ENCODE measurements around the gene AGAP3.
A peak's percentile ranks its signal among the peaks of the same experiment; 100 is the strongest.

Gene AGAP3

GRCh38 chr7:151114151-151115090 lies 28.1 kb downstream of the AGAP3 start:
- Histone ChIP-seq H2BK5ac (ENCODE audit: low read length) (no peak overlapping the region), H3K4ac (ENCODE audit: low read length) (no peak overlapping the region), H4K91ac (ENCODE audit: low read depth, low read length, poor library complexity) (no peak overlapping the region), H3K79me1 (ENCODE audit: low read depth, low read length) (peaks cover 29% of the 10 kb centered on the region), H3K9me3 (replicated peaks in 1 of 2; ENCODE audit: control insufficient read depth in 2 of 2, insufficient read depth in 1 of 2, low read depth in 1 of 2, low read length in 2 of 2) (peaks cover 0 to 1% of the 10 kb centered on the region in 2 donors), H2BK120ac (ENCODE audit: low read depth, low read length) (peak overlapping the region; percentile 11), H3K18ac (ENCODE audit: low read length) (peak overlapping the region; percentile 52), H2BK15ac (ENCODE audit: low read length) (no peak overlapping the region), H3K27me3 (ENCODE audit: control insufficient read depth in 3 of 3, insufficient read depth in 3 of 3, low read depth in 1 of 3, low read length in 3 of 3) (peaks cover 0 to 3% (median 0%) of the 10 kb centered on the region in 3 experiments), H3K4me1 (ENCODE audit: control insufficient read depth in 2 of 2, insufficient read depth in 1 of 2, low read depth in 1 of 2, low read length in 2 of 2) (peaks cover 11 to 22% of the 10 kb centered on the region in 2 donors), H3K23ac (ENCODE audit: low read depth, low read length, poor library complexity) (no peak overlapping the region), H2AFZ (ENCODE audit: low read length) (no peak overlapping the region), H3K4me3 (ENCODE audit: low read length in 2 of 2) (peak overlapping the region in 1 of 2 donors; percentile 80), H3K9ac (ENCODE audit: low read depth, low read length, poor library complexity) (peak overlapping the region; percentile 33), H2AK5ac (ENCODE audit: low read depth, low read length) (peak overlapping the region; percentile 86), H2BK12ac (ENCODE audit: low read length) (no peak overlapping the region), H3K14ac (ENCODE audit: low read length) (no peak overlapping the region), H3K27ac (replicated peaks; ENCODE audit: low read length) (peak overlapping the region; percentile 55), H3K4me2 (ENCODE audit: insufficient read depth, low read length, poor library complexity, severe bottlenecking) (peak overlapping the region; percentile 90), H4K8ac (ENCODE audit: low read depth, low read length) (no peak overlapping the region), H3K36me3 (replicated peaks in 1 of 2; ENCODE audit: control insufficient read depth in 2 of 2, insufficient read depth in 2 of 2, low read length in 2 of 2) (peaks cover 20 to 26% of the 10 kb centered on the region in 2 donors)
- no CpG with 5 or more reads among the region's 101 CpGs for WGBS, 2 donors (ENCODE audit: extremely low coverage in 2 of 2, insufficient read length in 2 of 2, insufficient replicate concordance in 1 of 2)
- DNase-seq (ENCODE audit: low spot score): no peak

DNA sequence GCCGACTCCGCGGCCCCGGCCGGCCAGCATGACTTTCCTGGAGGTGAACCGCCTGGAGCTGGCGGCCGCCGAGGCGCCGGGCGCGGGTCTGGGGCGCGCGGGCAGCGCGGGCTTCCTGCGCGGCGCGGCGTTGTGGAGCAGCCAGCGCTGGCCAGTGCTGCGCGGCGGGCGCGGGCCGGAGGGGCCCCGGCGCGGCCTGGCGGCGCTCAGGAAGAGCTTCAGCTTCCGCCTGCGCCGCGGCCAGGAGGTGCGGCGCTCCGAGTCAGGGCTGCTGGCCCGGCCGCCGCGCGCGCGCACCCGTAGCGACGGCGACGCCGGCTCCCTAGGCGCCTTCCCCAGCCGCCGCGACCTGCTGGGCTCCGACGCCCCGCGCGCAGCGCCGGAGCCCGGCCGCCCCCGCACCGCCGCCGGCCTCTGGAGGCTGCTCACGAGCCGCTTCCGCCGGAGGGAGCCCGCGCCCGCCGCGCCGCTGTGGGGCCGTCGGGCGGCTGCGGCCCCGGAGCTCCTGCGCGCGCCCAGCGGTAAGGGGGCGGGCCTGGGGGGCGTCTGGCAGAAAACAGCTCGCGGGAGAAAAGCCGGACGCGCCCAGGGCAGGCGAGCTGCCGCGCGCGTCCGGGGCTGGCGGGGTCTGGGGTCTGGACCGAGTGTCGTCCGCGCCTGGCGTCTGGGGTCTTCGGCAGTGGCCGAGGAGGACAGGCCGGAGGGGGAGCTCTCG lies 29.0 kb downstream of the AGAP3 start:
- Histone ChIP-seq H4K8ac (ENCODE audit: low read depth, low read length) (no peak overlapping the region), H3K36me3 (replicated peaks in 1 of 2; ENCODE audit: control insufficient read depth in 2 of 2, insufficient read depth in 2 of 2, low read length in 2 of 2) (peaks cover 24 to 34% of the 10 kb centered on the region in 2 donors), H3K4me1 (ENCODE audit: control insufficient read depth in 2 of 2, insufficient read depth in 1 of 2, low read depth in 1 of 2, low read length in 2 of 2) (peaks cover 11 to 22% of the 10 kb centered on the region in 2 donors), H3K27me3 (ENCODE audit: control insufficient read depth in 3 of 3, insufficient read depth in 3 of 3, low read depth in 1 of 3, low read length in 3 of 3) (peaks cover 0 to 3% (median 0%) of the 10 kb centered on the region in 3 experiments), H2AK5ac (ENCODE audit: low read depth, low read length) (peak overlapping the region; percentile 64), H3K4me3 (ENCODE audit: low read length in 2 of 2) (peak overlapping the region in 1 of 2 donors; percentile 80), H2BK120ac (ENCODE audit: low read depth, low read length) (no peak overlapping the region), H3K23ac (ENCODE audit: low read depth, low read length, poor library complexity) (no peak overlapping the region), H3K18ac (ENCODE audit: low read length) (peak overlapping the region; percentile 42), H3K27ac (replicated peaks; ENCODE audit: low read length) (no peak overlapping the region), H2BK5ac (ENCODE audit: low read length) (no peak overlapping the region), H4K91ac (ENCODE audit: low read depth, low read length, poor library complexity) (no peak overlapping the region), H3K4ac (ENCODE audit: low read length) (no peak overlapping the region), H3K9me3 (replicated peaks in 1 of 2; ENCODE audit: control insufficient read depth in 2 of 2, insufficient read depth in 1 of 2, low read depth in 1 of 2, low read length in 2 of 2) (peaks cover 0 to 1% of the 10 kb centered on the region in 2 donors), H3K14ac (ENCODE audit: low read length) (no peak overlapping the region), H2BK12ac (ENCODE audit: low read length) (no peak overlapping the region), H2AFZ (ENCODE audit: low read length) (no peak overlapping the region), H3K79me1 (ENCODE audit: low read depth, low read length) (peaks cover 35% of the 10 kb centered on the region), H2BK15ac (ENCODE audit: low read length) (no peak overlapping the region), H3K9ac (ENCODE audit: low read depth, low read length, poor library complexity) (peak overlapping the region; percentile 79), H3K4me2 (ENCODE audit: insufficient read depth, low read length, poor library complexity, severe bottlenecking) (peak overlapping the region; percentile 90)
- DNase-seq (ENCODE audit: low spot score): no peak
- WGBS, 2 donors (ENCODE audit: extremely low coverage in 2 of 2, insufficient read length in 2 of 2, insufficient replicate concordance in 1 of 2): no CpG with 5 or more reads among the region's 114 CpGs

DNA sequence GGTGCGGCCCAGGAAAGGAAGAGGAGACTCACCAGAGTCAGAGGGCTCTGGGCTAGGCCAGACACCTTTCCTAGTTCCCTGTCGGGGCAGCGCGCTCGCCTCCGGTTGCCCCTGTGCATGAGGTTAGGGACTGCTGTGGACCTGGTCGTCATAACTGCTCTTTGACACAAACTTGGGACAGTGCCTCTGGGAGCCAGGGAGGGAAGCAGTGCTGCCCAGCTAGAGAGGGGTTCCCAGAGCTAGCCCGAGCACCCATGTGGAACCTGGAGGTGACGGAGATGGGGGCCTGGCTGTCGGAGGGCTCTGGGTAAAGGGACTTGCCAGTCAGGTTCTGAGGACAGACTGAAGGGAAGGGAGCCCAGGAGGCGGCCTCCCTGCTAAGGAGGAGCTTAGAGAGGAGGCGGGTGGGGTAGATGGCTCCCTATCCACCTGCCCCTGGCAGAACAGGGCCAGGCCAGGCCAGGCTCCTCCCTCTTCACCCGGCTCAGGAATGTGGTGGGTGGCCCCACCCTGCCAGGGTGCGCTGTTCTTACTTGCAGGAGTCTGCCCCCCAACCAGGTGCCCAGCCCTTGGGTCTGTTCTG lies 29.7 kb downstream of the AGAP3 start:
- Histone ChIP-seq H3K4ac (ENCODE audit: low read length) (no peak overlapping the region), H4K91ac (ENCODE audit: low read depth, low read length, poor library complexity) (no peak overlapping the region), H3K4me3 (ENCODE audit: low read length in 2 of 2) (peak overlapping the region in 1 of 2 donors; percentile 80), H3K4me2 (ENCODE audit: insufficient read depth, low read length, poor library complexity, severe bottlenecking) (peak overlapping the region; percentile 90), H2AK5ac (ENCODE audit: low read depth, low read length) (peak overlapping the region; percentile 64), H3K27me3 (ENCODE audit: control insufficient read depth in 3 of 3, insufficient read depth in 3 of 3, low read depth in 1 of 3, low read length in 3 of 3) (peaks cover 0 to 3% (median 0%) of the 10 kb centered on the region in 3 experiments), H2BK120ac (ENCODE audit: low read depth, low read length) (no peak overlapping the region), H3K79me1 (ENCODE audit: low read depth, low read length) (peaks cover 35% of the 10 kb centered on the region), H4K8ac (ENCODE audit: low read depth, low read length) (no peak overlapping the region), H2BK15ac (ENCODE audit: low read length) (no peak overlapping the region), H3K23ac (ENCODE audit: low read depth, low read length, poor library complexity) (peak overlapping the region; percentile 60), H3K9ac (ENCODE audit: low read depth, low read length, poor library complexity) (peak overlapping the region; percentile 63), H3K4me1 (ENCODE audit: control insufficient read depth in 2 of 2, insufficient read depth in 1 of 2, low read depth in 1 of 2, low read length in 2 of 2) (peaks cover 11 to 19% of the 10 kb centered on the region in 2 donors), H3K27ac (replicated peaks; ENCODE audit: low read length) (no peak overlapping the region), H2BK12ac (ENCODE audit: low read length) (no peak overlapping the region), H3K9me3 (replicated peaks in 1 of 2; ENCODE audit: control insufficient read depth in 2 of 2, insufficient read depth in 1 of 2, low read depth in 1 of 2, low read length in 2 of 2) (peaks cover 0 to 1% of the 10 kb centered on the region in 2 donors), H2AFZ (ENCODE audit: low read length) (no peak overlapping the region), H2BK5ac (ENCODE audit: low read length) (no peak overlapping the region), H3K36me3 (replicated peaks in 1 of 2; ENCODE audit: control insufficient read depth in 2 of 2, insufficient read depth in 2 of 2, low read length in 2 of 2) (peaks cover 30 to 41% of the 10 kb centered on the region in 2 donors), H3K18ac (ENCODE audit: low read length) (no peak overlapping the region), H3K14ac (ENCODE audit: low read length) (peak overlapping the region; percentile 14)
- no CpG with 5 or more reads among the region's 14 CpGs for WGBS, 2 donors (ENCODE audit: extremely low coverage in 2 of 2, insufficient read length in 2 of 2, insufficient replicate concordance in 1 of 2)
- DNase-seq (ENCODE audit: low spot score): no peak

Measured in neuronal stem cell (in vitro differentiated cells).